GM19468 (cell line): ENCODE results near the gene PLTP.
"Not testable (repeated sequence)": the region's sequence is repeated elsewhere in the genome, so short reads cannot be mapped to it uniquely, and the experiment has no call there.

Source experiments
- ATAC-seq: cut with Tn5 transposase; IDR thresholded peaks from one replicate; pipeline ENCODE4 v1.9.1; 2021; ENCODE audit warnings: mild to moderate bottlenecking, moderate library complexity, moderate number of reproducible peaks; ENCODE audit not compliant: unreplicated experiment; ENCODE audit errors: extremely low read depth

The PLTP gene

GRCh38 chr20:45945678-45946148, 33.8 kb upstream of the PLTP start:
- no peak for ATAC-seq

GRCh38 chr20:45944965-45945677, 33.2 kb upstream of the PLTP start:
- no peak for ATAC-seq

GRCh38 chr20:45944151-45944964, 32.4 kb upstream of the PLTP start:
- ATAC-seq = no peak

GRCh38 chr20:45943613-45944012, 31.7 kb upstream of the PLTP start:
- ATAC-seq = no peak

- no peak for ATAC-seq
Observed at GRCh38 chr20:45940469-45940868, 28.5 kb upstream of the PLTP start.

- ATAC-seq = no peak
Observed at GRCh38 chr20:45940053-45940452, 28.1 kb upstream of the PLTP start.

- no peak for ATAC-seq
Observed at GRCh38 chr20:45938727-45939438, 26.9 kb upstream of the PLTP start.

GRCh38 chr20:45937765-45938164, 25.8 kb upstream of the PLTP start:
- ATAC-seq = no peak

GRCh38 chr20:45935416-45936046, 23.6 kb upstream of the PLTP start:
- ATAC-seq = no peak

GRCh38 chr20:45934586-45935415, 22.8 kb upstream of the PLTP start, which contains the start of gene PCIF1:
Gene PCIF1 (plus strand): TSS chr20:45934683. CDS start chr20:45939000, 4,317 bp downstream.
- peak; percentile 76 for ATAC-seq

- ATAC-seq = no peak
Observed at GRCh38 chr20:45934046-45934585, 22.2 kb upstream of the PLTP start.

- no peak for ATAC-seq
Observed at GRCh38 chr20:45933266-45934045, 21.5 kb upstream of the PLTP start.

GRCh38 chr20:45931680-45932079, 19.7 kb upstream of the PLTP start:
- not testable (repeated sequence) for ATAC-seq

GRCh38 chr20:45927071-45927878, 15.3 kb upstream of the PLTP start:
- no peak for ATAC-seq

GRCh38 chr20:45926731-45927070, 14.7 kb upstream of the PLTP start:
- ATAC-seq = no peak

GRCh38 chr20:45925821-45926506, 14.0 kb upstream of the PLTP start:
- no peak for ATAC-seq
